ENCODE measurements around the gene FAM193B.

FAM193B gene

DNA sequence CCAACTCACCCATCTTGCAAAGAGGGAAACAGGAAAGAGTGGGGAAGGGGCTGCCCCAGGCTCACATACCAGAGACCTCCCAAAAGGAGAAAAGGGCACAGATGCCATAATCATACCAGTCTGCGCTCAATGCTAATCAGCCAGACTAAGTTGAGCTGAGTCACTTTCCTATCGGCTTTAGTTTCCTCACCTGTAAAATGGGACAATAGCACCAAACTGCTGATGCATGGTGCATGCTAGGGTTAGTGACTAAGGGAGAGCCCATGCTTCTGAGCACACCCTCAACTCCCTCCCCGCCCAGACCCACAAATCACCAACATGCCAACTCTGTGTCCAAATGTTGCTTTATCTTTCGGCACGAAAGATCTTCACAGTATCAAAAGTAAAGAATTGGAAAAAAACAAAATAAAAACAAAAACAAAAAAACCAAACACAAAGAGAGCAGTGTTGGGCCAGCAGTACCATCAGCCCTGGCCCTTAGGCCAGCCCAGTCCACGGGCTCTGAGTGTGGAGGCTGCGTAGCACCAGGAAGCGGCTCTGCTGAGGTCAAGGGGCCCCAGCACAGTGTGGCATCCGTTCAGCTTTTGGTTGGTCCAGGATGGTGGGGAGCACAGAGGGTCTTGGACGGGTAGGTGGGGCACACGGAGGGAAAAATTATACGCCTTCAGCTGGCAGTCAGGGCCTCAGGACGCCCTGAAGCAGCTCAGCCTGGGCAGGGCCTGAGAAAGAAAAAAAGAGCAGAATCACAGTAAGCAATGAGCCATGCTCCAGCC lies 34.7 kb downstream of the FAM193B start:
- no peak for DNase-seq (ENCODE audit: low read depth, low spot score)
- H3K27ac ChIP-seq = no peak overlapping the region

DNA sequence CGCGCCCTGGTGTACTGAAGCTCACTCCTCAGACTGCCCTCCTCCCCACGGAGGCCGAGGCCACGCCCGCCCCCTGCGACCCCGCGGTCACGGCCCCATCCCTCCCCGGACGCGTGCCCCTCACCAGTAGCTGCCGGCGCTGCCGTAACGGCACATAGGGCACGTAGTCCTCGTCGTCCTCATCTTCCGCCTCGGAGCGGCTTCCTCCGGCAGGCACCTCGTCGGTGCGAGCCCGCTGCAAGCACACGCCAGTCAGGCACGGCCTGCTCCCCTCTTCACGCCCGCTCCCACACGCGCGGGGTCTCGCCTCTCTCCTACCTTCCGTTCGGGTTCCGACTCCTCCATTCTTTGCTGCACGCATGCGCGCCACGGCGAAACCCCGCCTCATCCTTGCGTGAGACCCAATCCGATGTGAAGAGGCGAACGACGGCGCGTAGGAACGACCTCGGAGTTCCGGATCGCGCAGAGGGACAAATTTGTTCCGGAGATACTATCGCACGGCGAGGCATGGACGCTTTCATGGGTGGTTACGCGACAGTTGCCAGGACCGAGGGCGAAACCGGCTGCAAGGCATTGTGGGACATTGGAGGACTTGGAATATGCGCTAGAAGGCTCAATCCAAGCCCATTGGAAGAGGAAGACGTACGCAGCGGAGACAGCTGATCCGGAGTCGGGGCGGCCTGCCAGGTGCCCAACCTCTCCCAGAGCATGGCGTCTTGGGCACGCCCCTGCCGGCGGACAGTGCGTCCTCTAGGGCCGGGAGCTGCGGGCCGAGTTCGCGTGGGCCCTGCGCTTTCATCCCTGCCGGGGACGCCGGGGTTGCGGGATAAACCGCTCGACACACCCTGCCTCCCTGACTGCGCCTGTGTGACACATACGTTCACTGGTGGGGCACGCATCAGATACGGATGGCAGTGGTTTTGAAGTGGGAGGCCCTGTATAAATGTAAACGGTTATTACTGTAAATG lies 37.5 kb downstream of the FAM193B start, which contains the start of gene DDX41:
DDX41 (minus strand) TSS at position 361 of the 968 bp plus-strand sequence; CDS start at position 345, 16 bp downstream.
- peak; percentile 93 for DNase-seq (ENCODE audit: low read depth, low spot score)
- H3K27ac ChIP-seq = peak within 1 kb of the TSS; percentile 86

DNA sequence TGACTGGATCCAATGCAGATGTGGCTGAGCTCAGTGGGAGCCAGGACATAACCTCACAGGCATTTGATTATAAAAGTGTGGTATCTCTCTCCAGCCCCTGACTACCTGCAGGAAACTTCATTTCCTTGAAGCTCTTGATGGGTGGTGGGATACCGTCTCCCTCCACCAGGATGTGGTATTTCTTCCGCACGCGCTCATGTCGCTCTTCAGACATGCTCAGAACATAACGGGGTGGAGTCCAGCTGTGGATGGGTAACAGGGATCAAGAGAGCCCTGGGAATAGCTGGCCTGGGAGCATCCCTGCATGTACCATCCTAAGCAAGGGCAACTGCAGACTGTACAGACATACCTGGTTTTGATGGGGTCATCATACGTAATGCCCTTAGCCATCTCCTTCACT lies 38.8 kb downstream of the FAM193B start:
- DNase-seq (ENCODE audit: low read depth, low spot score) = no peak
- H3K27ac ChIP-seq = no peak overlapping the region

DNA sequence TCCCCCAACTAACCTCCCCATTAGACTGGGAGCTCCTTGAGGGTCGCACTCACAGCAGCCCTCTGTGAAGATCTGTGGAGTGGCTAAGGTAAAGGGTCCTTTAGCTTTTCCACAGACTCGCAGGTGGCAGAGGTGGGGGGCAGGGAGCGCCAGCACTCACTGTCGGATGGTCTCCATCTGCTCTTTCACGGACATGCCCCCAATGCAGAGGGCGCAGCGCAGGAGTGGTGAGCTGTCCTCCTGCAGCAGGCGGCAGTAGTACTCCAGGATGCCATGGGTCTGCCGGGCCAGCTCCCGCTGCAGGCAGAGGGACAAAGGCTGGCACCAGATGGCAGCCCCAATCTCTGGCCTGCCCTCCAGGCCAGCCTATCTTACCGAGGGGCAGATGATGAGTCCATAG lies 39.8 kb downstream of the FAM193B start:
- H3K27ac ChIP-seq = no peak overlapping the region
- no peak for DNase-seq (ENCODE audit: low read depth, low spot score)

DNA sequence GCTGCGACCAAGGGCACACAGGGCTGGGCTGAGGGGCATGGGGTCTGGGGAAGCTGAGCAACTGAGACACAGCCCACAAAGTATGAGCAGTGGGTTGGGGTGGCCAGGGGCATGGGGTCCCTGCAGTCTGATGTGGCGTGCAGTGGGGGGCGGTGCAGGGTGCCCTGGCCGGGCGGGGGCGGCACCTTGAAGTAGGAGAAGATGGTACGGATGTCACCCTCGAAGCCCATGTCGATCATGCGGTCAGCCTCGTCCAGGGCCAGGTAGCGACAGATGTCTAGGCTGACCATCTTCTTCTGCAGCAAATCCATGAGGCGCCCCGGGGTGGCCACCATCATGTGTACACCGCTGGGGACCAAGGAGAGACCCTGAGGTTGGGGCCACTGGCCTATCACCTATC lies 40.9 kb downstream of the FAM193B start:
- no peak overlapping the region for H3K27ac ChIP-seq
- no peak for DNase-seq (ENCODE audit: low read depth, low spot score)

DNA sequence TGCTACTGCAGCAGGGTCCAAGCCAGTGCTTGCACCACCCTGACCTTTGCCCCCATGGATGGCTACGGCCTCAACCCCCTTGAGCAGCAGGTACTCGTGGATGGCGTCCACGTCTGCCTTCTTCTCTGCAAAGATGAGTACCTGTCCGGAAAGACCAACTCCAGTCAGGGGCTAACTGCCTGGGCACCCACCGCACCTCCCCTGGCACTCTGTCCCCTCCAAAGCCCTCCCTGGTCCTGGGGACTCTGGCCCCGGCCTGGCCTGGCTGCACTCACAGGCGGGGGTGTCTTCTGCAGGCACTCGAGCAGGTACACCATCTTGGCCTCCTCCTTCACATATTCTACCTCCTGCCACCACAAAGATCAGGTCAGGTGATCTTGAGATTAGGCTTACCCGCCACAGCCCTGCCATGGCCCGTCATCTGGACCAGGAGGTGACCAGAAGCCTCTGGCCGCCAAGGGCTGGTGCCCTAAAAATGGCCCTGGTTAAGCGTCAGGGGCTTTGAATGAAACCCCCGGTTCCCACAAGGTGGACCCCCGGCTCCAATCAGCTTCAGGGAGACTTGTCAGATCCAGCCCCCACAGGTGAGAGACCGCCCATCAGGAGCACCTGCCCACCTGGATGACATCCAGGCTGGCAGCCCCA lies 41.5 kb downstream of the FAM193B start:
- H3K27ac ChIP-seq = no peak overlapping the region
- DNase-seq (ENCODE audit: low read depth, low spot score) = no peak

DNA sequence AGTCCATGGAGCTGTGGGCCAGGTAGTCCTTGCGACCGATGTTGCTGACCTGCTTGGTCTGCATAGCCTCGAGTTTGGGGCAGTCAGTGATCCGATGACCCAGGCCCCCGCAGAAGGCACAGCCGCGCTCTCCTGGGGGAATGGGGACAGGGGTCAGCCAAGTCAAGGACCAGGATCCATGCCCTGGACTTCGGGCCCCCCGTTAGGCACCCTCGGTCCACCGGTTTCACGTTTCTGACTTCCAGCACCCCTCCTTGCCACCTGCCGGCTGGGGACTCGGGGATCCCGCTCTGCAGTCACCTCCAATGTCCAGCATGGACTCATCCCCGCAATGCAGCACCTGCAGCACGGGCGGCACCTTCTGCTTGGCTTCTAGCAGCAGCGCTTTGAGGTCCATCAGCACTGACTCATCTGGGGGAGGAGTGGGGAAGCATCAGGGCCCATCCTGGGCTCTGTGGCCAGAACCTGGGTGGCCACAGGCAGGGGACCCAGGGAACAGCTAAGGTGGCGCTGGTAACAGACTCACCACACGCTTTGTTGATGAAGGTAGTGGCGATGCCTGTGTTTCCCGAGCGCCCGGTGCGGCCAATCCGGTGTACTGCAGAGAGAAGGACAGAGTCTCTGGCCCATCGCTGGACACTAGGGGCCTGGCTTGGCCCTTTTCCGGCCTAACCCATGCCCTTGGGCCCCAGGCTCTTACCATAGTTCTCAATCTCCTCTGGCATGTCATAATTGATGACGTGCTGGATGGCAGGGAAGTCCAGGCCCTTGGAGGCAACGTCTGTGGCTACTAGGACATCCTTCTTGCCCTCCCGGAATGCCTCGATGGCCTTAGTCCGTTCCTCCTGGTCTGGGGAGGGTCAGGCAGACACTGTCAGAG lies 42.3 kb downstream of the FAM193B start:
- no peak for DNase-seq (ENCODE audit: low read depth, low spot score)
- no peak overlapping the region for H3K27ac ChIP-seq

DNA sequence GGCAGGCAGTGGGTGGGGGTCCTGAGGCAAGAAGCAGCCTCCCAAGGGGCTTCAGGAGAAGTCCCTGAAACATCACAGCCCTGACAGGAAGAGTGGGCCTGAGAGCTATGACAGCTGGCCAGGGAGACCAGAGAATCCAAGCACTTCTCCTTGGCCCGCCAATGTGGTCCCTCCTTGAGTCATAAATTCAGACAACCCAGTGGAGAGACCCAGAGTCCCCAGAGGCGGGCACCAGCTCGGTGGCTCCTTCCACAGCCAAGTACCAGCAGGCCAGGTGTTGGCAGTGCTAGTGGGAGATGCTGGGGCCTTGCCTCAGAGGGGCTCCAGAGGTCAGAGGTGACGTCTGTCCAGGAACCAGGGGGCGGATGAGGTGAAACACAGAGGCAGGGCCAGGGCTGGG lies 43.2 kb downstream of the FAM193B start:
- no peak for DNase-seq (ENCODE audit: low read depth, low spot score)
- no peak overlapping the region for H3K27ac ChIP-seq

DNA sequence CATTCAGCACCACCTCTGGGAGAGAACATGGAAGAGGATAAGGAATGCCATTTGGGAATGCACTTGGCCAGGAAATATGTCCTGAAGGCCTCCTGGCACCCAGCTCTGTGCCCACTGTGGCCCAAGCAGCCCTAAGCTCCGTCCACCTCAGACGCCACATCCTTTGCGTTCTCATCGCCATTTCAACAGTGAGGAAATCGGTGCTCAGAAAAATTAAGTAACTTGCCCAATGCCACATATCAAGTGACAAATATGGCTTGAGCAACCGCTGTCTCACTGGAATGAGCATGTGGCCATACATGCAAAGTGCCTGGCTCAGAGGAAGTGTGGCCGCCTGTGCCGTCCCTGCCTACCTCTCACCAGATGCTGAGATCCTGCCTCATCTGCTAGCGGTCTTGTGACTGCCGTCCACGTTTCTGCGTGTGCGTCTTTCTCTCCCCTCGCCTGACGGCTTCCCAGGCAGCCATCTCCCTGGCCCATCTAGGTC lies 43.8 kb downstream of the FAM193B start:
- H3K27ac ChIP-seq = no peak overlapping the region
- DNase-seq (ENCODE audit: low read depth, low spot score) = no peak

DNA sequence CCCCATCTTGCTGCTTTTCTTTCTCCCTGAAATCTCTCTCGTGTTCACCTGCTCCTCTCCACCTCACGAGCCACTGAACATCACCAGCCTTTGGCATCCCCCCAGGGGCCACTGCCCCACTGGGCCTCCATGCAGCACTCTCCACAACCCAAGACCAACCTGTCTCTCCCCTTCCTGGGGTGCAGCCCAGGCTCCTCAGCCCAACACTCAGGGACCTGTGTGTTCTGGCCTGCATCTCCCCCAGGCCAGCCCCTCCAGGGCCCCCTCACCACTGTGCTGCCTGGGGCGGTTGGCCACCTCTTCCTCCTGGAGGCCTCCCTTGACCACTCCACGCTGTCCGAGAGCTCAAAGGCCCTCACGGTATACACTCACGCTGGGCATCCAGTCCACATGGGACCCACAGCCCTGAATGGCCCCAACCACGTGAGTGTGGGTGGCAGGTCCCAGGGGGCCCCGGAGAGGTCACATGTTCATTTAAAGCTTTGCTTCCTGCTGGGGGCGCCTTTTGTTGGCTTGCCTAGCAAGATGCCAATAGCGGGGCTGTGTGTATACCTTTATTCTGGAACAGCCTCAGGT lies 44.3 kb downstream of the FAM193B start:
- H3K27ac ChIP-seq = no peak overlapping the region
- no peak for DNase-seq (ENCODE audit: low read depth, low spot score)

DNA sequence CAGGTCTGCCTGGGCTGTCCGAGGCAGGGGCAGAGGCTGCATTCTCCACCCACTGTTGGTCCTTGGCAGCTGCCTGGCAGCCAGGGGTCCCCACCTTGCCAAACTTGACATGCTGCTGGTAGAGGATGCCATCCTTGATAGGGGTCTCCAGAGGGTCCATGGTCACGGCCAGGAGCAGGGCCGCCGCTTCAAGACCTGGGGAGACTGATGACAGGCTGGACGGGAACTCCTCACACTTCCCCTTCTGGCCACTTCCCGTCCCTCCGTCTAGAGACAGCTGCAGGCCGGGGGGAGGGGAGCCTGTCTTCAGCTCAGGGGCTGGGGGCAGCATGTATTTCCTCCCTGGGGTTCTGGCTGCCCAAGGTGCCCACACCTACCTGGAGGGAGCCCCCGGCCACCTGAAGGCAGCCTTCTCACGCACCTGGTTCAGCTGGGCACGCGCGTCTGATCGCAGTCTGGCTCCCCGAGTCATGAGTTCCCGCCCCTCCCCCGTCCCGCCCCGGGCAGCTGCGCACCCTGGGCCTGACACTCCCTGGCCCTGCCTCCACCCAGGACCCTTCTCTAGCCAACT lies 44.9 kb downstream of the FAM193B start, which contains the start of gene DOK3:
DOK3 (minus strand) TSS at position 446 of the 571 bp plus-strand sequence; CDS start at position 160, 286 bp downstream.
- no peak for DNase-seq (ENCODE audit: low read depth, low spot score)
- H3K27ac ChIP-seq = no peak within 1 kb of the TSS

DNA sequence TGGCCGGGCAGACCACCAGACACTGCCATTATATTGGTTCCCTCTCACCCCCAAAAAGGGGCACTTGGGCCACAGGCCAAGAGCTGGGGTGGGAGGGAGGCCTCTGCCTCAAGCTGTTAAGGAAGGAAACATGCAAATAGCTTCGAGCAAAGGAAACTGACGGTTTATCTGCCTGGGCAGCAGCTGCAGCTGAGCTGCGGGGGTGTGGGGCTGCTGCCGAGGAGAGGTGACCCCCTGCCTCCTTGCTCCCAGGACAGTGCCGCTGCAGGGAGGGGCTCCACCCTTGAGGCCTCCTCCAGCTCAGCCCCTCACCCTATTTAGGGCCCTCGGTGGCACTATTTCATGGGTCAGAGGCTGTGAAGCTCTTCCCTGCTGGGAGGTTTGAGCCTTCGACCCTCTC lies 45.5 kb downstream of the FAM193B start:
- H3K27ac ChIP-seq = no peak overlapping the region

DNA sequence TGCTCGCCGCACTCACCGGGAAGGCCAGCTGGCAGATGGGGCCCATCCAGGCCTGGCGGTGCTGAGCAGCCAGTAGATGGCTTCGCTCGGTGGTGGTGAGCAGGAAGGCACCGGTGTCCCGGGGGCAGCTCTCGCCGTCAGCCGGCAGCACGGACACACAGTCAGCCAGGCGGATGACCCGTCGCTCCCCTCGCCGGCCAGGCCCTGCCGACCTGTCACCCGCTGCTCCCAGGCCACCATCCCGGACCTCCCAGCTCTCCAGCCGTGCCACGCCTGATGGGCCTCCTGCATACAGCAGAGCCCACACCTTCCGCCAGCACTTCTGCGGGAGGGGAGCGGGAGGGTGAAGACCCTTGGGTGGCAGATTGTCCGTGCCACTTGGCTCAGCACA lies 46.1 kb downstream of the FAM193B start:
- H3K27ac ChIP-seq = no peak overlapping the region
- DNase-seq (ENCODE audit: low read depth, low spot score) = no peak

More for the DNA sequence above, 45.5 kb downstream of the FAM193B start:
- DNase-seq (ENCODE audit: low read depth, low spot score) = no peak

DNA sequence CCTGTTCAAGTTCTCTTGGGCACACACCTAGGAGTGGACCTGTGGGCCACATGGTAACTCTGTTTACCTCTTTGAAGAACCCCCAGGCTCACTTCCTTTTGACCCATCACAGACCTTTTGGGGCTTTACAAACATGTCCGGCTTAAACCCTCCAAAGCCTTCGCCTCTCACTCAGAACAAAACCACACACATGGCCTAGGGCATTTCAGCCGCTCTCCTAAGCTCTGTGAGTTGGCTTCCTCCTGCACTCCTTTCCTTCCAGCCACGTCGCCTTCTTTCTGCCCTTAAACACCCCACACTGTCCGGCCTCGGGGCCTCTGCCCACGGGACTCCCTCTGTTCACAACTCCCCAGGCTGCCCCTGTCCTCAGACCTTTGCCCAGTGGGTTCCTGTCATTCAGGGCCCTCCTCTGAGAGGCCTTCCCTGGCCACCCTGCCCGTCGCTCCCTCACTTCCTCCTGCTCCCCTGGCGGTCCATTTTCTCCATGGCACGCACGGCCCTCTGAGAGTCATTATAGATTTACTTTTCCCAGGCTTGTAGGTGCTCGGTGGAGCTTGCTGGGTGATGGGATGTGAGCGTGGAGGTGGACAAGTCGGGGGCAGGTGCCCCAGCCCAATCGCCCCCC lies 46.7 kb downstream of the FAM193B start:
- DNase-seq (ENCODE audit: low read depth, low spot score) = no peak
- no peak overlapping the region for H3K27ac ChIP-seq

DNA sequence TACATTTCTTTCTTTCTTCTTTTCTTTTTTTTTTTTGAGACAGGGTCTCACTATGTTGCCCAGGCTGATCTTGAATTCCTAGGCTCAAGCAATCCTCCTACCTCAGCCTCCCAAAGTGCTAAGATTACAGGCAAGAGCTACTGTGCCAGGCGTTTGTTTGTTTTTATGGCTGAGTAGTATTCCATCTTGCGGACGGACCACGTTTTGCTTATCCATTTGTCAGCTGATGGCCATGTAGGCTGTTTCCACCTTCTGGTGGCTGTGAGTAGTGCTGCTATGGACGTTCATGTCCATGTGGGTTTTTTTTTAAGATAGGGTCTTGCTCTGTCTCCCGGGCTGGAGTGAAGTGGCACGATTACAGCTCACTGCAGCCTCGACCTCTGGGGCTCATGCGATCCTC lies 47.2 kb downstream of the FAM193B start:
- no peak for DNase-seq (ENCODE audit: low read depth, low spot score)

DNA sequence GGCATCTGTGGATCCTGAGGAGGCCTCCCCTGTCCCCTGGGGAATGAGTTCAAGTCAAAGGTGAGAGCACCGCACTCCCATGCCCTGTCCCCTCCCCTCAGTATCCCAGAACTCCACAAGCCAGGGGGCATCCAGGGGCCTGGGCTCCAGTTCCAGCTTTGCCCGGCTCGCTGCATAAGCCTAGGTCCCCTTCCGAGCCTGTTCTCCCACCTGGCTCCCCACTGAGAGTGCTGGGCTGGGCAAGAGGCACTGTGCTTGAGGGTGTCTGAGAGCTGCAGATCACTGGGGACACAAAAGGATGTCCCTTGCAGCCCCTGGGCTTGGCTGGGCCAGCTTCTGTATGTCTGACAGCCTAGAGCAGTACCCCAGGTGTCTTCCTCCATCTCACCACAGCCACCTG lies 49.3 kb downstream of the FAM193B start:
- no peak overlapping the region for H3K27ac ChIP-seq
- DNase-seq (ENCODE audit: low read depth, low spot score) = no peak

More for the DNA sequence above, 47.2 kb downstream of the FAM193B start:
- H3K27ac ChIP-seq = no peak overlapping the region

DNA sequence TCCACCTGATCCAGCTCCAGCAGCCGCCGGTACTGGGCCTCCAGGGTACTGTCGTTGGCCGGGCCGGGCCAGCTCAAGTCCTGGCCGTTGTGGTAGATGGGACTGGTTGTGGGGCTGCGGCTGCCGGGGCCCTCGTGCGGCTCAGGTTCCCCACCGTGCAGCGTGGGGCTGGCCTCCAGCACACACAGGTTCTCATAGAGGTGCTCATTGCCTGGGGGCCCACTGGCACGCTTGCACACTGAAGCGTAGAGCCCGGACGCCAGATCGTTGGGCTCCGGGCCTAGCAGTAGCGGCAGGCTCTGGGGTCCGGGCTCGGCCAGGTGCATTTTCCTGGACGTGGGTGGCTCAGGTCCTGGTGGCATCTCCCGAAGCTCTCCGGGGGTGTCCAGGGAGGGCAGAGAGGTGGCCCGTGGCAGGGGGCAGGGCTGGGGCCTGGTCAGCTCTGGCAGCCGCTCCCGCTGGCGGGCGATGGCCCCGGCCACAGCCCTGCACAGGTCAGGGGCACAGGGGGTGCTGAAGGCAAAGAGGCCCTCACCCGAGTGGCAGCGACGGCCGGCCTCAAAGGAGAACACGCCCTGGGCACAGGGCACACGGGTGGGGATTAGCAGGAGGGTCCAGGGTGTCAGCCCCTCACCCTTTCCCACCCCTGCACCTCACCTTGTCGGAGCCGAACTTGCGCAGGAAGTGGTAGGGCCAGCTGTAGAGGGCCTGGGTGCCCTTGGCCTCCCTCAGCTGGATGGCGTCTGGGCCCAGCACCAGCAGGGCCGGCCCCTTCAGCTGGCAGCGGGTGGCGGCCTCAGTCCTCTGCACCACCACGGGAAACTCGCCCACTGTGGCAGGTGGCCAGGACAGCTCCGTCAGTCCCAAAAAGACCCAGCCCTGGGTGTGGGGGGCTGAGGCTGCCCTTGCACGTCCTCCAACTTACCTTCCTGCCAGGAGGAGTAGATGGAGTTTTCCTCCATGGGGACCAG lies 50.0 kb downstream of the FAM193B start:
- DNase-seq (ENCODE audit: low read depth, low spot score) = no peak
- no peak overlapping the region for H3K27ac ChIP-seq

Data from epithelial cell of prostate (primary cell).